Left hindlimb (tissue), 1 donor: ENCODE results near the gene DNAJC7.
"Not testable (repeated sequence)": the region's sequence is repeated elsewhere in the genome, so short reads cannot be mapped to it uniquely, and the experiment has no call there.

Source experiments
- DNase-seq: peaks from one replicate; pipeline ENCODE4 v3.0.0-alpha.2; 2018

The DNAJC7 gene

GRCh38 chr17:42040818-42041217 is 23.6 kb upstream of the DNAJC7 start:
- no peak for DNase-seq

- no peak for DNase-seq
Observed at GRCh38 chr17:42039794-42040763, 22.8 kb upstream of the DNAJC7 start.

GRCh38 chr17:42038221-42038973 is 21.2 kb upstream of the DNAJC7 start:
- DNase-seq, result no peak

- no peak for DNase-seq
Observed at GRCh38 chr17:42034059-42034458, 16.8 kb upstream of the DNAJC7 start.

GRCh38 chr17:42031584-42031983 is 14.3 kb upstream of the DNAJC7 start:
- DNase-seq, result no peak

- no peak for DNase-seq
Observed at GRCh38 chr17:42028791-42029127, 11.5 kb upstream of the DNAJC7 start.

GRCh38 chr17:42027961-42028790 is 10.9 kb upstream of the DNAJC7 start:
- DNase-seq, result no peak

- DNase-seq, result no peak
Observed at GRCh38 chr17:42027590-42027889, 10.3 kb upstream of the DNAJC7 start.

GRCh38 chr17:42026857-42027589 is 9.8 kb upstream of the DNAJC7 start:
- DNase-seq, result no peak

- DNase-seq, result no peak
Observed at GRCh38 chr17:42025936-42026335, 8.7 kb upstream of the DNAJC7 start.

- DNase-seq, result no peak
Observed at GRCh38 chr17:42025191-42025579, 7.9 kb upstream of the DNAJC7 start.

- DNase-seq, result no peak
Observed at GRCh38 chr17:42023524-42024349, 6.5 kb upstream of the DNAJC7 start.

GRCh38 chr17:42020845-42021244 is 3.6 kb upstream of the DNAJC7 start:
- not testable (repeated sequence) for DNase-seq

GRCh38 chr17:42019509-42020404 is 2.5 kb upstream of the DNAJC7 start, which contains the start of gene NKIRAS2:
Gene NKIRAS2 (plus strand): TSS chr17:42020090. CDS start chr17:42021578, 1,488 bp downstream.
- DNase-seq, result peak; percentile 93

GRCh38 chr17:42018988-42019387 is 1.7 kb upstream of the DNAJC7 start:
- DNase-seq, result no peak

GRCh38 chr17:42018339-42018738 is 1.1 kb upstream of the DNAJC7 start:
- no peak for DNase-seq

- DNase-seq, result no peak
Observed at GRCh38 chr17:42017866-42018200, 594 bp upstream of the DNAJC7 start.

GRCh38 chr17:42016411-42016831 is 818 bp downstream of the DNAJC7 start:
- DNase-seq, result no peak

- not testable (repeated sequence) for DNase-seq
Observed at GRCh38 chr17:42013740-42014139, 3.5 kb downstream of the DNAJC7 start.

- DNase-seq, result not testable (repeated sequence)
Observed at GRCh38 chr17:42012363-42012762, 4.9 kb downstream of the DNAJC7 start.
